HepG2 (cell line): ENCODE measurements around the gene CBFA2T2. TPM values are rescaled to one million over a fixed set of nuclear protein-coding genes. Genes with fewer than 3 reads are reported as not detected.

Source experiments
- GPBP1L1 ChIP-seq: sonication (generic); formaldehyde crosslinking; IDR thresholded peaks from 2 replicates; pipeline ENCODE4 v1.5.0; 2020; ENCODE audit warnings: mild to moderate bottlenecking, missing genetic modification reagents
- NCOA5 ChIP-seq: sonication (generic); formaldehyde crosslinking; IDR thresholded peaks from 2 replicates; pipeline ENCODE4 v1.4.0; 2020; ENCODE audit warnings: missing genetic modification reagents
- SMAD9 ChIP-seq: sonication (generic); formaldehyde crosslinking; IDR thresholded peaks from 2 replicates; pipeline ENCODE4 v1.5.1; 2020; ENCODE audit warnings: mild to moderate bottlenecking, missing genetic modification reagents
- SMYD3 ChIP-seq: sonication (generic); formaldehyde crosslinking; IDR thresholded peaks from 2 replicates; pipeline ENCODE4 v1.8.1; 2023; ENCODE audit warnings: mild to moderate bottlenecking, missing genetic modification reagents
- SNAPC5 ChIP-seq: sonication (generic); formaldehyde crosslinking; IDR thresholded peaks from 2 replicates; pipeline ENCODE4 v1.8.1; 2023; ENCODE audit warnings: mild to moderate bottlenecking, missing genetic modification reagents, borderline replicate concordance
- SRY ChIP-seq: sonication (generic); formaldehyde crosslinking; IDR thresholded peaks from 2 replicates; pipeline ENCODE4 v1.8.0; 2022; ENCODE audit warnings: mild to moderate bottlenecking, missing genetic modification reagents
- TARDBP ChIP-seq: sonication (generic); formaldehyde crosslinking; IDR thresholded peaks from 2 replicates; pipeline ENCODE4 v1.8.0; 2022; ENCODE audit warnings: mild to moderate bottlenecking, missing genetic modification reagents
- TFE3 ChIP-seq: IDR thresholded peaks from 2 replicates; pipeline ENCODE4 v1.6.1; 2016
- THAP11 ChIP-seq: IDR thresholded peaks from 2 replicates; pipeline ENCODE4 v1.6.1; 2016; ENCODE audit warnings: missing biosample characterization, missing genetic modification reagents
- THRA ChIP-seq: sonication (generic); formaldehyde crosslinking; IDR thresholded peaks from 2 replicates; pipeline ENCODE4 v1.4.0; 2020; ENCODE audit warnings: missing genetic modification reagents, borderline replicate concordance
- WIZ ChIP-seq: sonication (generic); formaldehyde crosslinking; IDR thresholded peaks from 2 replicates; pipeline ENCODE4 v1.5.1; 2020; ENCODE audit warnings: mild to moderate bottlenecking, missing genetic modification reagents
- YEATS2 ChIP-seq: sonication (generic); formaldehyde crosslinking; IDR thresholded peaks from 2 replicates; pipeline ENCODE4 v1.4.0; 2020; ENCODE audit warnings: missing genetic modification reagents, borderline replicate concordance
- ZNF30 ChIP-seq: sonication (generic); formaldehyde crosslinking; IDR thresholded peaks from 2 replicates; pipeline ENCODE4 v1.5.0; 2020; ENCODE audit warnings: mild to moderate bottlenecking, missing genetic modification reagents
- ZNF326 ChIP-seq: sonication (generic); formaldehyde crosslinking; IDR thresholded peaks from 2 replicates; pipeline ENCODE4 v1.4.0; 2020; ENCODE audit warnings: missing genetic modification reagents, borderline replicate concordance
- ZNF329 ChIP-seq: sonication (generic); formaldehyde crosslinking; IDR thresholded peaks from 2 replicates; pipeline ENCODE4 v1.9.0; 2021; ENCODE audit warnings: low read depth, mild to moderate bottlenecking, missing genetic modification reagents
- ZNF513 ChIP-seq: sonication (generic); formaldehyde crosslinking; conservative IDR thresholded peaks from 2 replicates; pipeline ENCODE4 v1.5.0; 2020; ENCODE audit warnings: missing genetic modification reagents
- ZNF737 ChIP-seq: sonication (generic); formaldehyde crosslinking; IDR thresholded peaks from 2 replicates; pipeline ENCODE4 v1.5.0; 2020; ENCODE audit warnings: missing genetic modification reagents, mild to moderate bottlenecking, borderline replicate concordance
- polyA plus RNA-seq, 8 experiments: library from polyadenylated mRNA; depleted of rRNA in 3 of 8; stranded (reverse) in 7 of 8; unstranded in 1 of 8; fragments of >200 nt; fragmentation: Illumina TruSeq in 4 of 8; extraction: Trizol in 4 of 8; gene quantifications; 2 replicates each; pipeline versions ENCODE4 v1.2.1 to v1.2.3, GENCODE V29; 2011 to 2016; ENCODE audit warnings: low read depth in 4 of 8, missing spikeins in 1 of 8, mixed read lengths in 1 of 8; ENCODE audit not compliant: insufficient read depth in 1 of 8
- total RNA-seq, 5 experiments: library from RNA; depleted of rRNA; stranded (reverse); fragments of >200 nt; fragmentation: Illumina TruSeq; extraction: Trizol; gene quantifications; 2 replicates each; pipeline ENCODE4 v1.2.3, GENCODE V29; 2016; ENCODE audit warnings: low read depth in 1 of 5
- TF ChIP-seq, protein P1 (sequence below): IDR thresholded peaks from 2 replicates; pipeline ENCODE4 v1.6.1; 2018; ENCODE audit warnings: missing genetic modification reagents
- TF ChIP-seq, protein P2 (sequence below): sonication (generic); formaldehyde crosslinking; IDR thresholded peaks from 2 replicates; pipeline ENCODE4 v1.5.1; 2020; ENCODE audit warnings: mild to moderate bottlenecking, missing genetic modification reagents

The CBFA2T2 gene
- total and polyA plus RNA-seq, 2 of the 13 experiments (the other 11 are each of a cell fraction or from before 2014, with no cell fraction given) = 6.3 to 21.2 TPM

DNA sequence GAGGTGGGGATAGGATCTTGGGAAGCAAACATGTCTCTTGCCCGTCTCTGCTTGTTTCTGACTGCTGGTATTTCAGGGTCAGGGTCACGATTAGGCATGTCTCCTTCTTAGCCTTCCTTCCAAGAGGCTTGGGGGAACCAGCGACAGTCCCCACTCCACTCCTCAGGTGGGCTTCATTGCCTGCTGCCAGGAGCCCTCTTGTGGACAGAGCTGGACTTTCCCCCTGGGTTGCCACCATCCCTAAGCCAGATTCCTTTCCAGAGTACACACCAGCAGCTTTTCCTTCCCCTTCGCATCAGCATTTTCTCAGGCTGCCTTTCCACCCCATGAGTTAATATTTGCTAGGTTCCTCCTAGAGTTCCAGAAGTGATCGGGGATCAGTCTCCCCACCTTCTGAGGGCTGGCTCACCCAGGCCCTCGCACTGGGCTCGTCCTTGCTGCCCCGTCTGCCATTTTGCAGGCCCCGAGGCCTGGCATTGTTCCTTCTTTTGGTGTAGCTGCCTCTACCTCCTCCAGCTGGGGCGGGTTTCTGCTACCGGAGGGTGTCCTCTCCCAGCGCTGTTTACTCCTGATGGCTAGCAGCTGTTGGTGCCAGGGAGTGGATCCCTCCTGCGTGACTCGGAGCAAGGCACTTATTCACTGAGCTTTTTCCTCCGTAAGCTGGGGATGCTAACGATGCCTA lies 163.5 kb downstream of the CBFA2T2 start (continued):
- peak; percentile 61; the same call in 1 of the 2 replicates for TF ChIP-seq TFE3 (CRISPR knock-in tag)
- no peak for TF ChIP-seq ZNF737 (CRISPR knock-in tag)
- no peak for TF ChIP-seq SRY (CRISPR knock-in tag)
- no peak for TF ChIP-seq GPBP1L1
- peak; percentile 60; the same call in 1 of the 2 replicates for TF ChIP-seq THAP11
- 0 out of 2 replicates have a peak, but pooled peaks have one; percentile 16 for TF ChIP-seq YEATS2 (CRISPR knock-in tag)
- TF ChIP-seq, protein P1, sequence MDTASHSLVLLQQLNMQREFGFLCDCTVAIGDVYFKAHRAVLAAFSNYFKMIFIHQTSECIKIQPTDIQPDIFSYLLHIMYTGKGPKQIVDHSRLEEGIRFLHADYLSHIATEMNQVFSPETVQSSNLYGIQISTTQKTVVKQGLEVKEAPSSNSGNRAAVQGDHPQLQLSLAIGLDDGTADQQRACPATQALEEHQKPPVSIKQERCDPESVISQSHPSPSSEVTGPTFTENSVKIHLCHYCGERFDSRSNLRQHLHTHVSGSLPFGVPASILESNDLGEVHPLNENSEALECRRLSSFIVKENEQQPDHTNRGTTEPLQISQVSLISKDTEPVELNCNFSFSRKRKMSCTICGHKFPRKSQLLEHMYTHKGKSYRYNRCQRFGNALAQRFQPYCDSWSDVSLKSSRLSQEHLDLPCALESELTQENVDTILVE (CRISPR knock-in tag) = no peak
- TF ChIP-seq, protein P2, sequence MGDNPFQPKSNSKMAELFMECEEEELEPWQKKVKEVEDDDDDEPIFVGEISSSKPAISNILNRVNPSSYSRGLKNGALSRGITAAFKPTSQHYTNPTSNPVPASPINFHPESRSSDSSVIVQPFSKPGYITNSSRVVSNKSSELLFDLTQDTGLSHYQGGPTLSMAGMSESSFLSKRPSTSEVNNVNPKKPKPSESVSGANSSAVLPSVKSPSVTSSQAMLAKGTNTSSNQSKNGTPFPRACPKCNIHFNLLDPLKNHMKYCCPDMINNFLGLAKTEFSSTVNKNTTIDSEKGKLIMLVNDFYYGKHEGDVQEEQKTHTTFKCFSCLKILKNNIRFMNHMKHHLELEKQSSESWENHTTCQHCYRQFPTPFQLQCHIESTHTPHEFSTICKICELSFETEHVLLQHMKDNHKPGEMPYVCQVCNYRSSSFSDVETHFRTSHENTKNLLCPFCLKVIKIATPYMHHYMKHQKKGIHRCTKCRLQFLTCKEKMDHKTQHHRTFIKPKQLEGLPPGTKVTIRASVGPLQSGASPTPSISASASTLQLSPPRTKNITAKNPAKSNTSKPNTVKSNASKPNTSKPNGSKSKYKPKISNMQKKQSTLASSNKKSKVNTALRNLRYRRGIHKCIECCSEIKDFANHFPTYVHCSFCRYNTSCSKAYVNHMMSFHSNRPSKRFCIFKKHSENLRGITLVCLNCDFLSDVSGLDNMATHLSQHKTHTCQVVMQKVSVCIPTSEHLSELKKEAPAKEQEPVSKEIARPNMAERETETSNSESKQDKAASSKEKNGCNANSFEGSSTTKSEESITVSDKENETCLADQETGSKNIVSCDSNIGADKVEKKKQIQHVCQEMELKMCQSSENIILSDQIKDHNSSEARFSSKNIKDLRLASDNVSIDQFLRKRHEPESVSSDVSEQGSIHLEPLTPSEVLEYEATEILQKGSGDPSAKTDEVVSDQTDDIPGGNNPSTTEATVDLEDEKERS = no peak
- TF ChIP-seq ZNF326 (CRISPR knock-in tag) = peak; percentile 75
- TF ChIP-seq NCOA5 (CRISPR knock-in tag) = peak; percentile 94; the same call in 1 of the 2 replicates
- TF ChIP-seq THRA (CRISPR knock-in tag) = no peak
- 0 out of 2 replicates have a peak, but pooled peaks have one; percentile 70 for TF ChIP-seq SMAD9
- TF ChIP-seq SMYD3 (CRISPR knock-in tag) = 0 out of 2 replicates have a peak, but pooled peaks have one; percentile 26
- TF ChIP-seq ZNF329 (CRISPR knock-in tag) = peak; percentile 52; the same call in 1 of the 2 replicates
- no peak for TF ChIP-seq SNAPC5 (CRISPR knock-in tag)
- TF ChIP-seq TARDBP (CRISPR knock-in tag) = peak; percentile 20; the same call in 1 of the 2 replicates
- TF ChIP-seq WIZ (CRISPR knock-in tag) = no peak
- TF ChIP-seq ZNF513 = no peak; the same call in 1 of the 2 replicates
- no peak for TF ChIP-seq ZNF30
